ENCODE data around the gene MTNR1B. TPM values are rescaled to one million over a fixed set of nuclear protein-coding genes. Genes with fewer than 3 reads are reported as not detected.

Gene MTNR1B
- polyA plus RNA-seq, 2 of the 4 experiments (the other 2 are of a cell fraction): not detected

DNA sequence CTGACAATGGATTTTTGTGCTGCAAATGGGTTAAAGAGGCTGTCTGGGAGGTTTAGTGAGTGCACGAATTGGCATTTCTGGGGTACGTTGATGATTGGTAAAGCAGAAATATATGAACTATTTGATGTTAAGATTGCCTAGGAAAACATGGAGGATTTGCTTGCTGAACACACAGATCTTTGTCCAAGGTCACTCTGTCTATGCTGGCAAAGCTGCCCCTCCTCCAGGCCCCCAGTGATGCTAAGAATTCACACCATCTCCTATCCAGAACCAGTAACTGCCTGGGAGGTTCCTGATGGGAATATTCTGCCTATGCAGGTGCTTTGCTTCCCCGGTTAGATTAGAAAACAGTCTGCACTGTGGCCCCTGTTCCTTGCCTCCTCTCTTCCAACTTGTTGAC lies 5.8 kb downstream of the MTNR1B start:
- H3K4me1 ChIP-seq: no peaks in the 10 kb centered on the region
- WGBS (ENCODE audit: missing lambda C conversion rate): 71% methylated on average over 3 of the region's 3 CpGs
- ChIA-PET POLR2A (no interaction called here), CTCF (no interaction called here)
- FAIRE-seq (no peak), DNase-seq (ENCODE audit: low read depth in 1 of 2, low spot score in 1 of 2) (no peak), ATAC-seq (no peak)
- no peaks in the 10 kb centered on the region for H3K9me3 ChIP-seq
- no peak overlapping the region for H3K27ac ChIP-seq
- H3K4me3 ChIP-seq: no peak overlapping the region
- TF ChIP-seq JUNB (IDR thresholded peaks at IDR 0.05) (no peak), FOSL2 (IDR thresholded peaks at IDR 0.05) (no peak), FOSL2 (CRISPR knock-in tag; IDR thresholded peaks at IDR 0.05) (no peak), USF2 (IDR thresholded peaks at IDR 0.05) (no peak), RARB (CRISPR knock-in tag; IDR thresholded peaks at IDR 0.05) (no peak), MYC (IDR thresholded peaks at IDR 0.05; ENCODE audit: borderline replicate concordance, low read length) (no peak), PBX3 (IDR thresholded peaks at IDR 0.05) (no peak), EHMT2 (IDR thresholded peaks at IDR 0.05; ENCODE audit: low read depth) (no peak), BCL3 (IDR thresholded peaks at IDR 0.05) (no peak), NFE2L2 (conservative IDR thresholded peaks at IDR 0.05; ENCODE audit: low read length) (no peak), HES2 (IDR thresholded peaks at IDR 0.05) (no peak)
- TF ChIP-seq, protein P1, sequence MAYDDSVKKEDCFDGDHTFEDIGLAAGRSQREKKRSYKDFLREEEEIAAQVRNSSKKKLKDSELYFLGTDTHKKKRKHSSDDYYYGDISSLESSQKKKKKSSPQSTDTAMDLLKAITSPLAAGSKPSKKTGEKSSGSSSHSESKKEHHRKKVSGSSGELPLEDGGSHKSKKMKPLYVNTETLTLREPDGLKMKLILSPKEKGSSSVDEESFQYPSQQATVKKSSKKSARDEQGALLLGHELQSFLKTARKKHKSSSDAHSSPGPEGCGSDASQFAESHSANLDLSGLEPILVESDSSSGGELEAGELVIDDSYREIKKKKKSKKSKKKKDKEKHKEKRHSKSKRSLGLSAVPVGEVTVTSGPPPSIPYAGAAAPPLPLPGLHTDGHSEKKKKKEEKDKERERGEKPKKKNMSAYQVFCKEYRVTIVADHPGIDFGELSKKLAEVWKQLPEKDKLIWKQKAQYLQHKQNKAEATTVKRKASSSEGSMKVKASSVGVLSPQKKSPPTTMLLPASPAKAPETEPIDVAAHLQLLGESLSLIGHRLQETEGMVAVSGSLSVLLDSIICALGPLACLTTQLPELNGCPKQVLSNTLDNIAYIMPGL (CRISPR knock-in tag; IDR thresholded peaks at IDR 0.05; ENCODE audit: borderline replicate concordance): no peak
- TF ChIP-seq, protein P2, sequence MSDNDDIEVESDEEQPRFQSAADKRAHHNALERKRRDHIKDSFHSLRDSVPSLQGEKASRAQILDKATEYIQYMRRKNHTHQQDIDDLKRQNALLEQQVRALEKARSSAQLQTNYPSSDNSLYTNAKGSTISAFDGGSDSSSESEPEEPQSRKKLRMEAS (IDR thresholded peaks at IDR 0.05): no peak
- no peak overlapping the region for H3K4me2 ChIP-seq

DNA sequence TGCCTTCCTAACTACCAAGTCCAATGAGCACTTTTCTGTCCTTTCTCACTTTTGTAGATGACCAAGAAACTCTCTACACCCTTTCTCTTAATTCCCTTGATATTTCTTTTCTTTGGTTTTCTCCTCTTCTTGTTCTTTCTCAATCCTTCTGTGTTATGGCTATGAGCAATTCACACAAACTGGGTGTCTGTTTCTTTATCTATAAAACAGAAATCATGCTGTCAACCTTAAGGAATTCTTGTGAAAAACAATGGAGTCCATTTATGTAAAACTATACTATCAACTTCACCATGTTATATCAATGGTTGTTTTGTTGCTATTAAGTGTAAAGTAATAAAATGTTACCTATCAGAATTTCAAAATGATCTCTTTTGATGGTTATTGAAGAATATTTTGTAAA lies 7.2 kb downstream of the MTNR1B start:
- ChIA-PET CTCF (no interaction called here), POLR2A (no interaction called here)
- Histone ChIP-seq H3K9me3 (no peaks in the 10 kb centered on the region), H3K4me1 (no peaks in the 10 kb centered on the region), H3K4me3 (no peak overlapping the region), H3K27ac (no peak overlapping the region), H3K4me2 (no peak overlapping the region)
- ATAC-seq (no peak), FAIRE-seq (no peak), DNase-seq (ENCODE audit: low read depth in 1 of 2, low spot score in 1 of 2) (no peak)
- no peak for TF ChIP-seq CHD4 (IDR thresholded peaks at IDR 0.05; ENCODE audit: borderline replicate concordance)
- TF ChIP-seq PBX3 (IDR thresholded peaks at IDR 0.05): no peak
- TF ChIP-seq TP53 (CRISPR knock-in tag; IDR thresholded peaks at IDR 0.05): no peak
- no peak for TF ChIP-seq USF2 (IDR thresholded peaks at IDR 0.05)
- no peak for TF ChIP-seq JUN (IDR thresholded peaks at IDR 0.05)
- TF ChIP-seq RARB (CRISPR knock-in tag; IDR thresholded peaks at IDR 0.05): no peak

Measured in A549 (cell line).